ENCODE data around the gene OCA2.

- no peak for TF ChIP-seq POLR2AphosphoS5 (IDR thresholded peaks at IDR 0.05)
- TF ChIP-seq MXI1 (conservative IDR thresholded peaks at IDR 0.05; ENCODE audit: poor library complexity, severe bottlenecking), result no peak
- TF ChIP-seq CTCF (IDR thresholded peaks at IDR 0.05; ENCODE audit: poor library complexity, severe bottlenecking), result no peak
- no peak for TF ChIP-seq EZH2 (IDR thresholded peaks at IDR 0.05; ENCODE audit: borderline replicate concordance, insufficient read depth, low read length, poor library complexity, severe bottlenecking)
- no peak for TF ChIP-seq EP300 (conservative IDR thresholded peaks at IDR 0.05; ENCODE audit: poor library complexity, severe bottlenecking)
- no peak for TF ChIP-seq RAD21 (conservative IDR thresholded peaks at IDR 0.05)
- TF ChIP-seq REST (IDR thresholded peaks at IDR 0.05; ENCODE audit: borderline replicate concordance), result no peak
- TF ChIP-seq SMC3 (conservative IDR thresholded peaks at IDR 0.05; ENCODE audit: poor library complexity), result no peak
Observed at GRCh38 chr15:27951191-27951890, 147.8 kb downstream of the OCA2 start.

Data from neural cell (in vitro differentiated cells).